Measurements from ENCODE around the gene SAP30L. TPM values are rescaled to one million over a fixed set of nuclear protein-coding genes. Genes with fewer than 3 reads are reported as not detected.

SAP30L gene
- total RNA-seq, 1 experiment from 2014 or later: 32.5 TPM

DNA sequence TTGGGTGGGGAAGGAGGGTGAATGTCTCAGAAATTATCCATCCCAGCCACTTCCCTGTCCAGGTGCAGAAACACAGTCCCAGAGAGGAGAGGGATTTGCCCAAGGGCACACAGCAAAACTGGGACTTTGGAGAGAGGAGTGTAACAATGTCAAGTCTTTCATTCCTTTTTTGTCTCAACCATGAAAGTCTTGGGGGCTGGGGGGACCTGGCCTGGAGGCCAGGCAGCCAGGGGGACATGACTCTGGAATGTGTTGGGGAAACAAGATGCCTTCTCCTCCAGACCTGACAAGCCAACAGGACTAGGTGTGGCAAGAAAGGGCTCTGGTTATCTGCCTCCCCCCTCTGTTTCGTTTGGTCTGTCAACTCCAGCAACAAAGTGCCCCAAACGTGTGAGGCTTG is 46.1 kb downstream of the SAP30L start:
- Mint-ChIP-seq H3K4me3 (ENCODE audit: unreplicated experiment) (no peak overlapping the region), H3K27me3 (ENCODE audit: insufficient read depth, unreplicated experiment) (peaks cover 13% of the 10 kb centered on the region), H3K27ac (ENCODE audit: unreplicated experiment) (no peak overlapping the region), H3K9me3 (ENCODE audit: unreplicated experiment) (no peaks in the 10 kb centered on the region), H3K36me3 (ENCODE audit: insufficient read depth, unreplicated experiment) (no peaks in the 10 kb centered on the region), H3K4me1 (ENCODE audit: low read depth, unreplicated experiment) (no peaks in the 10 kb centered on the region)
- TF ChIP-seq, protein P1, sequence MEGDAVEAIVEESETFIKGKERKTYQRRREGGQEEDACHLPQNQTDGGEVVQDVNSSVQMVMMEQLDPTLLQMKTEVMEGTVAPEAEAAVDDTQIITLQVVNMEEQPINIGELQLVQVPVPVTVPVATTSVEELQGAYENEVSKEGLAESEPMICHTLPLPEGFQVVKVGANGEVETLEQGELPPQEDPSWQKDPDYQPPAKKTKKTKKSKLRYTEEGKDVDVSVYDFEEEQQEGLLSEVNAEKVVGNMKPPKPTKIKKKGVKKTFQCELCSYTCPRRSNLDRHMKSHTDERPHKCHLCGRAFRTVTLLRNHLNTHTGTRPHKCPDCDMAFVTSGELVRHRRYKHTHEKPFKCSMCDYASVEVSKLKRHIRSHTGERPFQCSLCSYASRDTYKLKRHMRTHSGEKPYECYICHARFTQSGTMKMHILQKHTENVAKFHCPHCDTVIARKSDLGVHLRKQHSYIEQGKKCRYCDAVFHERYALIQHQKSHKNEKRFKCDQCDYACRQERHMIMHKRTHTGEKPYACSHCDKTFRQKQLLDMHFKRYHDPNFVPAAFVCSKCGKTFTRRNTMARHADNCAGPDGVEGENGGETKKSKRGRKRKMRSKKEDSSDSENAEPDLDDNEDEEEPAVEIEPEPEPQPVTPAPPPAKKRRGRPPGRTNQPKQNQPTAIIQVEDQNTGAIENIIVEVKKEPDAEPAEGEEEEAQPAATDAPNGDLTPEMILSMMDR (IDR thresholded peaks at IDR 0.05; ENCODE audit: insufficient read depth in 1 of 2, low read depth in 1 of 2, low read length in 1 of 2, severe bottlenecking in 1 of 2, unreplicated experiment in 1 of 2): no peak
- Histone ChIP-seq H3K36me3 (ENCODE audit: control insufficient read depth, insufficient read depth, low read length) (no peaks in the 10 kb centered on the region), H3K4me1 (0 out of 2 replicates have a peak, but pooled peaks cover 4% of the 10 kb centered on the region), H3K9me3 (no peaks in the 10 kb centered on the region), H3K27me3 (replicated peaks; ENCODE audit: control insufficient read depth, insufficient read depth, low read length) (no peaks in the 10 kb centered on the region), H3K4me3 (ENCODE audit: low read depth, low read length) (no peak overlapping the region)
- no TSS peak for BruUV-seq (replicated peaks)
- intact Hi-C loops (cut with micrococcal nuclease; ENCODE audit: unreplicated experiment): no loop called here
- CTCF ChIA-PET: interaction anchor here (0.6 kb wide), 1 partner anchor 120 kb away, joined by 3 read pairs; no protein-coding TSS in a partner anchor
- POLR2A ChIA-PET: no interaction called here
- DNase-seq: peak in 1 of 2 experiments; percentile 3

DNA sequence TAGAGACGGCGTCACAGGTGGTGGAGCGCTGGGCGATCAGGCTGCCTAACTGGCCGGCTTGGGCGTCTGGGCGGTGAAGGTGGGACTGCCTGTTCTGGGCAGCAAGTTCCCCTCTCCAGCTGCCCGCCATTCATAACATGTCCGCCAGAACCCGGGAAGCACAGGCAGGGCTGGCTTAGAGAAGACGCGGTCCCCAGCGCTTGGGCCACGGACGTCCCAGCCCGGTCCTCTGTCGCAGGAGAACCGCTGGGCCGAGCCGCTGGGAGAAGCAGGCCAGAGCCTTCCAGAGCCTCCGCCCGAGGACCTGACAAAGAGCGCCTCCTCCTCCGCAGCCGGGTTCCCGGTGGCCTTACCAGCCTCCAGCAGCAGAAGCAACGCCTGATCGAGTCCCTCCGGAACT is 47.5 kb downstream of the SAP30L start:
- Mint-ChIP-seq H3K9me3 (ENCODE audit: unreplicated experiment) (no peaks in the 10 kb centered on the region), H3K4me3 (ENCODE audit: unreplicated experiment) (no peak overlapping the region), H3K27ac (ENCODE audit: unreplicated experiment) (no peak overlapping the region), H3K36me3 (ENCODE audit: insufficient read depth, unreplicated experiment) (no peaks in the 10 kb centered on the region), H3K4me1 (ENCODE audit: low read depth, unreplicated experiment) (no peaks in the 10 kb centered on the region), H3K27me3 (ENCODE audit: insufficient read depth, unreplicated experiment) (peaks cover 13% of the 10 kb centered on the region)
- TF ChIP-seq, protein P1 (IDR thresholded peaks at IDR 0.05; ENCODE audit: insufficient read depth in 1 of 2, low read depth in 1 of 2, low read length in 1 of 2, severe bottlenecking in 1 of 2, unreplicated experiment in 1 of 2): no peak
- Histone ChIP-seq H3K9me3 (no peaks in the 10 kb centered on the region), H3K27me3 (replicated peaks; ENCODE audit: control insufficient read depth, insufficient read depth, low read length) (no peaks in the 10 kb centered on the region), H3K4me3 (ENCODE audit: low read depth, low read length) (no peak overlapping the region), H3K36me3 (ENCODE audit: control insufficient read depth, insufficient read depth, low read length) (no peaks in the 10 kb centered on the region), H3K4me1 (0 out of 2 replicates have a peak, but pooled peaks cover 4% of the 10 kb centered on the region)
- DNase-seq: peak in 1 of 2 experiments; percentile 27
- ChIA-PET CTCF (no interaction called here), POLR2A (no interaction called here)
- intact Hi-C loops (cut with micrococcal nuclease; ENCODE audit: unreplicated experiment): no loop called here
- no TSS peak for BruUV-seq (replicated peaks)

DNA sequence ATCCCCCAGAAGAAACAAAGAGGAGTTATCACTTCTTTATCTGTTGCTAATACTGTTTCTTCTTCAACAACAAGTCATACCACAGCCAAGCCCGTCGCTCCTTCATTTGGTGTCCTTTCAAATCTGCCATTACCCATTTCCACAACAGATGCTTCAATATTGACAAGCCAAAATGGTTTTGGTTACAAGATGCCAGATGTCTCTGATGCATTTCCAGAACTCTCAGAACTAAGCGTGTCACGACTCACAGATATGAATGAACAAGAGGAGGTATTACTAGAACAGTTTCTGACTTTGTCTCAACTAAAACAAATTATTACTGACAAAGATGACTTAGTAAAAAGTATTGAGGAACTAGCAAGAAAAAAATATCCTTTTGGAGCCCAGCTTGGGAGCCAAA is 48.2 kb downstream of the SAP30L start:
- H3K9me3 ChIP-seq: no peaks in the 10 kb centered on the region
- intact Hi-C loops (cut with micrococcal nuclease; ENCODE audit: unreplicated experiment): no loop called here

More for the DNA sequence above, 48.2 kb downstream of the SAP30L start:
- Mint-ChIP-seq H3K36me3 (ENCODE audit: insufficient read depth, unreplicated experiment) (no peaks in the 10 kb centered on the region), H3K4me3 (ENCODE audit: unreplicated experiment) (no peak overlapping the region), H3K27ac (ENCODE audit: unreplicated experiment) (no peak overlapping the region), H3K9me3 (ENCODE audit: unreplicated experiment) (no peaks in the 10 kb centered on the region), H3K27me3 (ENCODE audit: insufficient read depth, unreplicated experiment) (peaks cover 11% of the 10 kb centered on the region), H3K4me1 (ENCODE audit: low read depth, unreplicated experiment) (no peaks in the 10 kb centered on the region)
- ChIA-PET POLR2A (no interaction called here), CTCF (no interaction called here)
- H3K4me1 ChIP-seq: 0 out of 2 replicates have a peak, but pooled peaks cover 4% of the 10 kb centered on the region
- no TSS peak for BruUV-seq (replicated peaks)
- no peak overlapping the region for H3K4me3 ChIP-seq (ENCODE audit: low read depth, low read length)
- DNase-seq: peak in 1 of 2 experiments; percentile 5
- H3K27me3 ChIP-seq (replicated peaks; ENCODE audit: control insufficient read depth, insufficient read depth, low read length): no peaks in the 10 kb centered on the region
- TF ChIP-seq, protein P1 (IDR thresholded peaks at IDR 0.05; ENCODE audit: insufficient read depth in 1 of 2, low read depth in 1 of 2, low read length in 1 of 2, severe bottlenecking in 1 of 2, unreplicated experiment in 1 of 2): no peak
- H3K36me3 ChIP-seq (ENCODE audit: control insufficient read depth, insufficient read depth, low read length): no peaks in the 10 kb centered on the region

Measured in Caco-2 (cell line).